Measurements from ENCODE around the gene ARHGAP29. TPM values are rescaled to one million over a fixed set of nuclear protein-coding genes. Genes with fewer than 3 reads are reported as not detected.

The ARHGAP29 gene
- total RNA-seq, 5 donors from 2014 or later (not counting 1 experiment from before 2014, with no cell fraction given) = 0.13 to 0.54 (median 0.18) TPM; not detected in 2

DNA sequence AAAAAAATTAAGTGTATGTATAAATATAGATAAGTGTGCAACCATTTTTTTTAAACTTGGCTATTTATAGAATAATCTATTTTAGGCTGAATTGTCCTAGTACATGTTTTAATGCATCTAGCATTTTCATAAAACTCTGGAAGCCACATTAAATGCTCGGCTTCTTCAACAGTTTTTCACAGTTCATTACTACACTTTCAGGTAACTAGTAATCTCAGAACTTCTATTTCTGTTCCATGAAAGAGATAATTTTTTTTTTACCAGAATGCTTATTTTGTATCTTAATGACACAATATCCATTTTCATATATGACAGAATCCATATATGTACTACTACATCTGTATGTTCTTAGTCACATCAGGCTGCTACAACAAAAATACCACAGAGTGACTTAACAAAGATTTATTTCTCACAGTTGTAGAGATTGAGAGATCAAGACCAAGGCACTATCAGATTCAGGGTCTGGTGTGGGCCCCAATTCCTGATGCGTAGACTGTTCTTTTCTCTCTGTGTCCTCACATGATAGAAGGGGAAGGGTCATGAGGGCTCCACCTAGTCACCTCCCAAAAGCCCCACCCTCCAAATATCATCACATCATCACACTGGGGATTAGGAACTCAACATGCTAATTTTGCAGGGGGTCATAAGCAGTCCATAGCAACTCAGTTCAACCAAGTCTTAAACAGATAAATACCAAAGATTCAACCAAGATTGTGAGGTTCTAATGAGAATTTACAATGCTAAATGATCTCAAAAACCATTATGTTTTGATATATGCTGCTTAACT is 43.1 kb downstream of the ARHGAP29 start:
- Mint-ChIP-seq H3K27ac (no peak overlapping the region), H3K4me1 (no peaks in the 10 kb centered on the region), H3K4me3 (no peak overlapping the region), H3K27me3 (peaks cover 16 to 20% of the 10 kb centered on the region in 2 donors), H3K36me3 (no peaks in the 10 kb centered on the region), H3K9me3 (no peaks in the 10 kb centered on the region)
- H3K9me3 ChIP-seq = no peaks in the 10 kb centered on the region
- H3K27me3 ChIP-seq (replicated peaks in 1 of 2; ENCODE audit: control insufficient read depth in 2 of 2, extremely low read depth in 1 of 2, insufficient read depth in 2 of 2, low read length in 1 of 2) = no peaks in the 10 kb centered on the region
- H3K36me3 ChIP-seq (ENCODE audit: control insufficient read depth in 2 of 2, extremely low read depth in 1 of 2, insufficient read depth in 1 of 2, low read length in 1 of 2) = no peaks in the 10 kb centered on the region
- no peaks in the 10 kb centered on the region for H3K4me1 ChIP-seq (ENCODE audit: control insufficient read depth in 1 of 2, extremely low read depth in 1 of 2, insufficient read depth in 2 of 2, low read length in 2 of 2)
- no peak overlapping the region for H3K4me3 ChIP-seq (ENCODE audit: control insufficient read depth in 1 of 2, extremely low read depth in 1 of 2, low read length in 1 of 2)
- WGBS (ENCODE audit: insufficient coverage) = no CpG with 5 or more reads among the region's 2 CpGs
- DNase-seq = no peak
- ATAC-seq (replicated peaks in 1 of 4) = no peak
- ChIA-PET POLR2A (no interaction called here), CTCF (no interaction called here)
- no peak overlapping the region for H3K27ac ChIP-seq (ENCODE audit: low read length)

GRCh38 chr1:94193128-94193527 is 44.3 kb downstream of the ARHGAP29 start:
- Mint-ChIP-seq H3K4me1 (no peaks in the 10 kb centered on the region), H3K27me3 (peaks cover 16 to 22% of the 10 kb centered on the region in 2 donors), H3K36me3 (no peaks in the 10 kb centered on the region), H3K9me3 (no peaks in the 10 kb centered on the region), H3K27ac (no peak overlapping the region), H3K4me3 (no peak overlapping the region)
- ATAC-seq (replicated peaks in 1 of 4) (no peak), DNase-seq (no peak)
- WGBS (ENCODE audit: insufficient coverage) = no CpG with 5 or more reads among the region's 1 CpG
- Histone ChIP-seq H3K27ac (ENCODE audit: low read length) (no peak overlapping the region), H3K4me3 (ENCODE audit: control insufficient read depth in 1 of 2, extremely low read depth in 1 of 2, low read length in 1 of 2) (no peak overlapping the region), H3K9me3 (no peaks in the 10 kb centered on the region), H3K27me3 (replicated peaks in 1 of 2; ENCODE audit: control insufficient read depth in 2 of 2, extremely low read depth in 1 of 2, insufficient read depth in 2 of 2, low read length in 1 of 2) (no peaks in the 10 kb centered on the region), H3K36me3 (ENCODE audit: control insufficient read depth in 2 of 2, extremely low read depth in 1 of 2, insufficient read depth in 1 of 2, low read length in 1 of 2) (no peaks in the 10 kb centered on the region), H3K4me1 (ENCODE audit: control insufficient read depth in 1 of 2, extremely low read depth in 1 of 2, insufficient read depth in 2 of 2, low read length in 2 of 2) (no peaks in the 10 kb centered on the region)
- ChIA-PET CTCF (no interaction called here), POLR2A (interaction anchor here in 1 of 2 donors (0.6 kb wide), 1 partner anchor 10 kb away, joined by 8 read pairs; no protein-coding TSS in a partner anchor)

GRCh38 chr1:94191216-94191615 is 46.2 kb downstream of the ARHGAP29 start:
- H3K4me1 Mint-ChIP-seq = no peaks in the 10 kb centered on the region
- no peak overlapping the region for H3K4me3 ChIP-seq (ENCODE audit: control insufficient read depth in 1 of 2, extremely low read depth in 1 of 2, low read length in 1 of 2)
- no peak overlapping the region for H3K27ac ChIP-seq (ENCODE audit: low read length)
- no peaks in the 10 kb centered on the region for H3K36me3 Mint-ChIP-seq
- no peaks in the 10 kb centered on the region for H3K9me3 Mint-ChIP-seq
- H3K4me3 Mint-ChIP-seq = no peak overlapping the region
- DNase-seq (no peak), ATAC-seq (replicated peaks in 1 of 4) (no peak)
- no peaks in the 10 kb centered on the region for H3K4me1 ChIP-seq (ENCODE audit: control insufficient read depth in 1 of 2, extremely low read depth in 1 of 2, insufficient read depth in 2 of 2, low read length in 2 of 2)
- ChIA-PET POLR2A (interaction anchor here in 1 of 2 donors (0.6 kb wide), 1 partner anchor 604 kb away, joined by 3 read pairs; no protein-coding TSS in a partner anchor), CTCF (no interaction called here)
- H3K27ac Mint-ChIP-seq = no peak overlapping the region
- no peaks in the 10 kb centered on the region for H3K36me3 ChIP-seq (ENCODE audit: control insufficient read depth in 2 of 2, extremely low read depth in 1 of 2, insufficient read depth in 1 of 2, low read length in 1 of 2)
- H3K27me3 ChIP-seq (replicated peaks in 1 of 2; ENCODE audit: control insufficient read depth in 2 of 2, extremely low read depth in 1 of 2, insufficient read depth in 2 of 2, low read length in 1 of 2) = no peaks in the 10 kb centered on the region
- WGBS (ENCODE audit: insufficient coverage) = no CpG with 5 or more reads among the region's 1 CpG
- H3K9me3 ChIP-seq = no peaks in the 10 kb centered on the region
- peaks cover 15 to 20% of the 10 kb centered on the region in 2 donors for H3K27me3 Mint-ChIP-seq

GRCh38 chr1:94186946-94187345 is 50.4 kb downstream of the ARHGAP29 start:
- CTCF ChIA-PET = no interaction called here

DNA sequence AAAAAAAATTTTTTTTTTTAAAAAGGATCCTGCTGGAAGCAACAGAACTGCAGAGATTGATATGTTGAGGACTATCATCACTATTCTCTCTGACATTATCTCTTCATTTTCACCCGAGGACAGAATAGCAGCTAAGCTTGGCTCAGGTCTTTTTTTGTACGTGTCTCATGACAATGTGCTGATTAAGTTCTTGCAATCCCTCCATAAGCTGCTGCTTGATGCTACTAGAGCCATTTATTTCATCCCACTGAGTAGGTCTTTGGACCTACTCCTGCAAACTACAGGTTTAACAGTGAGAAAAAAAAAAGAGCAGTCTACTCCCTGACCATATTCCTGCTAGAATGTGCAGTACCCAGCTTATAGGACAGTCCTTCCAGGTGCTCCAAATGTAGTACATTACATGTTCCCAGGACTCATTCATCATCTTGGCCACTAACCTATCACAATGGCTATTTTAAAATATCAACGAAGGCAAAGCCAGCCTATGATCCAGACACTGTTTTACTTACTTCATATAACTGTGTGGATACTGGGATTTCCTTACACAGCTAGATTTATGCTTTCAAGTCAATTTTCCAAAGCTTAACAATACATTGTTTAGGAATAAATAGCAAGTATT is 54.1 kb downstream of the ARHGAP29 start:
- H3K36me3 Mint-ChIP-seq = no peaks in the 10 kb centered on the region
- Histone ChIP-seq H3K36me3 (ENCODE audit: control insufficient read depth in 2 of 2, extremely low read depth in 1 of 2, insufficient read depth in 1 of 2, low read length in 1 of 2) (no peaks in the 10 kb centered on the region), H3K9me3 (no peaks in the 10 kb centered on the region), H3K27me3 (replicated peaks in 1 of 2; ENCODE audit: control insufficient read depth in 2 of 2, extremely low read depth in 1 of 2, insufficient read depth in 2 of 2, low read length in 1 of 2) (no peaks in the 10 kb centered on the region), H3K4me1 (ENCODE audit: control insufficient read depth in 1 of 2, extremely low read depth in 1 of 2, insufficient read depth in 2 of 2, low read length in 2 of 2) (no peaks in the 10 kb centered on the region), H3K4me3 (ENCODE audit: control insufficient read depth in 1 of 2, extremely low read depth in 1 of 2, low read length in 1 of 2) (no peak overlapping the region), H3K27ac (ENCODE audit: low read length) (no peak overlapping the region)
- no peak for ATAC-seq (replicated peaks in 1 of 4)
- no peaks in the 10 kb centered on the region for H3K9me3 Mint-ChIP-seq
- peaks cover 17 to 23% of the 10 kb centered on the region in 2 donors for H3K27me3 Mint-ChIP-seq
- H3K27ac Mint-ChIP-seq = no peak overlapping the region
- H3K4me3 Mint-ChIP-seq = no peak overlapping the region
- DNase-seq = no peak
- CTCF ChIA-PET = no interaction called here
- no peaks in the 10 kb centered on the region for H3K4me1 Mint-ChIP-seq
- WGBS (ENCODE audit: insufficient coverage) = 80% methylated on average over 2 of the region's 3 CpGs
- POLR2A ChIA-PET = interaction anchor here in 1 of 2 donors (0.6 kb wide), 1 partner anchor 10 kb away, joined by 8 read pairs; no protein-coding TSS in a partner anchor

More at GRCh38 chr1:94186946-94187345, 50.4 kb downstream of the ARHGAP29 start:
- no peaks in the 10 kb centered on the region for H3K36me3 ChIP-seq (ENCODE audit: control insufficient read depth in 2 of 2, extremely low read depth in 1 of 2, insufficient read depth in 1 of 2, low read length in 1 of 2)
- no CpG with 5 or more reads among the region's 3 CpGs for WGBS (ENCODE audit: insufficient coverage)
- no peaks in the 10 kb centered on the region for H3K4me1 ChIP-seq (ENCODE audit: control insufficient read depth in 1 of 2, extremely low read depth in 1 of 2, insufficient read depth in 2 of 2, low read length in 2 of 2)
- no peak overlapping the region for H3K4me3 ChIP-seq (ENCODE audit: control insufficient read depth in 1 of 2, extremely low read depth in 1 of 2, low read length in 1 of 2)
- POLR2A ChIA-PET = no interaction called here
- no peak for ATAC-seq (replicated peaks in 1 of 4)
- no peaks in the 10 kb centered on the region for H3K9me3 ChIP-seq
- H3K27ac ChIP-seq (ENCODE audit: low read length) = no peak overlapping the region
- no peak overlapping the region for H3K27ac Mint-ChIP-seq
- DNase-seq = no peak
- H3K27me3 ChIP-seq (replicated peaks in 1 of 2; ENCODE audit: control insufficient read depth in 2 of 2, extremely low read depth in 1 of 2, insufficient read depth in 2 of 2, low read length in 1 of 2) = no peaks in the 10 kb centered on the region
- H3K36me3 Mint-ChIP-seq = no peaks in the 10 kb centered on the region
- H3K27me3 Mint-ChIP-seq = peaks cover 8 to 9% of the 10 kb centered on the region in 2 donors
- no peak overlapping the region for H3K4me3 Mint-ChIP-seq
- H3K4me1 Mint-ChIP-seq = no peaks in the 10 kb centered on the region
- no peaks in the 10 kb centered on the region for H3K9me3 Mint-ChIP-seq

- no peak for DNase-seq
- no peak overlapping the region for H3K27ac ChIP-seq (ENCODE audit: low read length)
- Mint-ChIP-seq H3K36me3 (no peaks in the 10 kb centered on the region), H3K9me3 (no peaks in the 10 kb centered on the region), H3K4me1 (no peaks in the 10 kb centered on the region), H3K27me3 (peaks cover 14 to 19% of the 10 kb centered on the region in 2 donors), H3K27ac (no peak overlapping the region), H3K4me3 (no peak overlapping the region)
- no peaks in the 10 kb centered on the region for H3K9me3 ChIP-seq
- POLR2A ChIA-PET = no interaction called here
- CTCF ChIA-PET = no interaction called here
- no peaks in the 10 kb centered on the region for H3K4me1 ChIP-seq (ENCODE audit: control insufficient read depth in 1 of 2, extremely low read depth in 1 of 2, insufficient read depth in 2 of 2, low read length in 2 of 2)
- no CpG with 5 or more reads among the region's 1 CpG for WGBS (ENCODE audit: insufficient coverage)
- H3K27me3 ChIP-seq (replicated peaks in 1 of 2; ENCODE audit: control insufficient read depth in 2 of 2, extremely low read depth in 1 of 2, insufficient read depth in 2 of 2, low read length in 1 of 2) = no peaks in the 10 kb centered on the region
- H3K36me3 ChIP-seq (ENCODE audit: control insufficient read depth in 2 of 2, extremely low read depth in 1 of 2, insufficient read depth in 1 of 2, low read length in 1 of 2) = no peaks in the 10 kb centered on the region
- ATAC-seq (replicated peaks in 1 of 4) = no peak
- no peak overlapping the region for H3K4me3 ChIP-seq (ENCODE audit: control insufficient read depth in 1 of 2, extremely low read depth in 1 of 2, low read length in 1 of 2)
Observed at GRCh38 chr1:94182191-94182590, 55.2 kb downstream of the ARHGAP29 start.

Measured in T-cell (primary cell).